Retina (tissue), 1 donor: ENCODE results near the gene LSMEM2.

Source experiments
- DNase-seq: peaks from one replicate; pipeline ENCODE4 v3.0.0-alpha.2; 2016

Gene LSMEM2

GRCh38 chr3:50324351-50325112 lies 45.6 kb downstream of the LSMEM2 start:
- peak; percentile 76 for DNase-seq

DNA sequence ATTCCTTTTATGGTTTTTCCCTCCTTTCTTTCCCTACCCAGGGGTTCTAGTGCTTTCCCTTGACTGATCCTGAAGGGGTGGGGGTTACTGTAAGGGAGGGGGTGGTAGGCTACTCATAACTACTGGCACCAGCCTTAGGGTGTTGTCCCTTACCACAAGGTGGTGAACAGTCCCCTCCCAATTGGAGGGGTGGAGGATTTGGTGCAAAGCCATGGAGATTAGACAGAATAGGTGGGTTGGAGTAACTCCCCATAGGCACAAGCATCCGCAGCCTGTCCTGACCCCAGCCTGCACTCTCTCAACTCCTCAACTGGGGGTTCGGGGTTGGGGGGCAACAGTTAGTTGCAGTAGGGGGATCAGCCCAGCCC lies 46.2 kb downstream of the LSMEM2 start:
- DNase-seq = no peak

GRCh38 chr3:50325497-50326181 lies 46.8 kb downstream of the LSMEM2 start:
- no peak for DNase-seq

- no peak for DNase-seq
These were observed 47.3 kb downstream of the LSMEM2 start for GRCh38 chr3:50326182-50326541.

DNA sequence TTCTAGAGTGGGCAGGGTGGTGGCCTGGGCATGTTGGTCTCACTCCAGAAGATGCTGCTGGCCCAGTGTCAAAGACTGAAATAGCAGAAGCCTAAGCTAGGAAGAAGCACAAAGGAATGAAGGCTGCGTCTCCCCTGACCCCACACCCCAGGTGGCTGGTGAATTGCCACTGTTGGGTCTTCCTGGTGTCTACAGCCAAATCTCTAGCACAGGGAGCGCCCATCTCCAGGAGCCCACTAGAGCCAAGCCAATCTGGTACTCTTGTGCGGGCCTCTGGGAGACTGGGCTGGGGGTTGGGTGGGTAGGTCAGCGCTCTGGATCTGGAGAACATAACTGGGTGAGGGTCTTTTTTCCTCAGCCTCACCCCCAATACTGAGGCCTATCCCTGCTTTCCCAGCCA lies 48.2 kb downstream of the LSMEM2 start:
- no peak for DNase-seq

- DNase-seq = peak; percentile 96
These were observed 49.2 kb downstream of the LSMEM2 start, which contains the start of gene TUSC2 for GRCh38 chr3:50327943-50328691. Gene TUSC2, minus strand, starts transcription at chr3:50328223. Its CDS starts 124 bp downstream, at chr3:50328099.

- no peak for DNase-seq
These were observed 51.4 kb downstream of the LSMEM2 start for GRCh38 chr3:50330330-50330729.

DNA sequence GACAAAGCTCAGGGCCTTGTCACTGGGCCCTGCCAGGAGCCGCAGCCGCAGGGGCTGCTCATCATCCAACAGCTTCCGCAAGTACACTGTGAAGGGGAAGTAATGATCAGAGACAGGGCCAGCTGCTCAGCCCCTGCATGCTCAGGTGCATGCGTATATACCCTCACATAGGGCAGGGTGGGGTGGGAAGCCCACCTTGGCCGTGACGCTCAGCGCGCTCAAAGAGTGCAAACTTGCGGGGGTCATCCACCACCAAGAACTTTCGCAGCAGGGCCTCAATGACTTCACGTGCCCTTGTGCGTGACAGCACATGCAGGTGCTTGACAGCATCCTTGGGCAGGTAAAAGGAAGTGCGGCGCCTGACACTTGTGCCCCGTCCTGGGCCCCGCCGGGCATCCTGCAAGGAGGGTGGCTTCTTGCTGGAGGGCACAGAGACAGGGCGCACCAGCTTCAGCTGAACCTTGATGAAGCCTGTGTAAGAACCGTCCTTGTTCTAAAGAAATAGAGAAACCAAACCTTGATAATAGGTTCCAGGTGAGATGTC lies 52.5 kb downstream of the LSMEM2 start:
- DNase-seq = no peak

DNA sequence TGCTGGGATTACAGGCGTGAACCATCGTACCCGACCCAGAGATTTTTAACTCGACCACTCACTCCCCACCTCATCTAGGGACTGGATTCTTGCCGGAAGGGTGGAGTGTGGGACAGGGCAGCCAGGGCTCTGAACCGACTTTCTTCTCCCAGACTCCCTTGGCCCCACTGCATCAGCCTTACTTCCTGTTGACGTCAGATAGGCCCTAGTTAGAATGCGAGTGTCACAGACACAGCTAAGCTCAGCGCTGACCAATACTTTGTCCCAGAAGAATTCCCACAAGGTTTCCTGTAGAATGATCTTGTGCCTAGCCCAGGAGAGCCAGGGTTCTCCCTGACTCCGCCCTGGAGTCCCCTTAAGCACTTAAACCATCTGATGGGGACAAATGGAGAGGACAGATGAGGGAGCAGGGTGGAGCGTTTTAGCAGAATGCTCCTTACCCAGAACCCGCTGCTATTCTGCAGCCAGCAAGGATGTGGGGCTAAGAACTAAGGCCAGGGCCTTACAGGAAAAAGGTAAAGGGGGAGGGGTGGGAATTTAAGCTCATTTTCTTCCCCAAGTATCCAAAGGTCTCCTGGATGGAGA lies 54.9 kb downstream of the LSMEM2 start:
- no peak for DNase-seq

DNA sequence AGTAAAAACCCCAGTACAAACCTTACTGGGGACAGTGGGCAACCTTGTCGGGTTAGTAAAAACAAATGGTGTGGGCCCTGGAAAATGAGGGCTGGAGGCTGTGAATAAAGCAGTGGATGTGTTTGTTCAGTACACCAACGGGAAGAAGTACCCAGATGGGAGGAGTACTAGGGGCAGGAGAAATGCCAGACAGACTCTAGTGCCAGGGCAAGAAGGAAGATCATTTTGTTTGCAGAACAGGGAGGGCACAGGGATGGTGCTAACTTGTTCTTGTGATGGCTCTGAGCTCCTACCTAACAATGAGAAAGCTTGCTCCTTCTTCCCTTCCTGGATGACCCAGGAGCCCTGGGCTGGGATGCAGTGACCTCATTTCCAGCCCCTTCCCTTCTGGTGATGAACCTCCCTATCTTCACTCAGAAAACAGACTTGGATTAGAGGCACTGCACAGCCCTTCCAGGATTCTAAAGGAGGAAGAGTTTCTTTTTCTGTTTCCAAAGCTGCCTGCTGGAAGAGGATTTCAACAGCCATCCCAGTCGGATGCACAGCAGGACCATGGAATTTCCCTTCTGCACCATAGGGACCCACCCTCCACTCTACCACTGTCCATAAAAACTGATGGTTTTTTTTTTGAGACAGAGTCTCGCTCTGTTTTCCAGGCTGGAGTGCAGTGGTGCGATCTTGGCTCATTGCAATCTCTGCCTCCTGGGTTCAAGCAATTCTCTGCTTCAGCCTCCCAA lies 55.6 kb downstream of the LSMEM2 start:
- no peak for DNase-seq

GRCh38 chr3:50336452-50337174 lies 57.7 kb downstream of the LSMEM2 start:
- no peak for DNase-seq

DNA sequence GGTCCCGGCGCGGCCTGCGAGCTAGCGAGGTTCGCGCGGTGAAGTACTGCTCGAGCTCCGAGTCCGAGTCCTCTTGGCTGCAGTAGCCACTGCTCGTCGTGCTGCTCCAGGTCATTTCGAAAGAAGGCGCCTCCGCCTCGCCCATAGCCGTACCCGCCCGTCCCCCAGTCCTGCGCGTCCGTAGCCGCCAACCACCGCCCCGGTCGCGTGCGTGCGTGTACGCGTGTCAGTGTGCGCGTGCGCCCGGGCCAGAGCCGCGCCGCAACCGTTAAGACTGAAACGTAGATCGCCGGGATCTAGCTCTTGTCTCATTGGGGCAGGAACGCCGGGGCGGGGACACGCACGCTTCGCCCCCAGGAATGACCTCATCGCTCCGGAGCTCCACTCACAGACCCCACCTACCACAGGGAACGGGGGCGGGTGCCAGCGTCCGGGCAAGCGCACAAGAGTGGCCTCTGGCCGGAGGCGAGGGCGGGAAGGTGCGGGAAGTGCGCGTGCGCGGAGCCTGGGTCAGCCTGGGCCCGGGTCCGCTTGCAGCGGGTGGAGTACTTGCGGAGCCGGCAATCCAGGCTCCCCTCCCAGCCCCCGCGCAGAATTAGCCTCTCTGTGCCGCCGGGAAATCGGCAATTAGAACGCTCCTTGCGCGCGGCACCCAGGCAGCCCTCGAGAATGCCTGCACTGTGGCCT lies 58.4 kb downstream of the LSMEM2 start:
- DNase-seq = peak; percentile 97
